A549 treated with Hydrocortisone at 1 μM for 4 hours (cell line): Measurements from ENCODE around the gene MAPRE3. TPM values are rescaled to one million over a fixed set of nuclear protein-coding genes. Genes with fewer than 3 reads are reported as not detected.

Source experiments
- total RNA-seq: library from RNA; stranded (reverse); fragments of 200-300 nt; extraction: Qiagen RNA extraction; gene quantifications from 5 replicates; pipeline ENCODE4 v1.2.3, GENCODE V29; 2022

The MAPRE3 gene
- total RNA-seq = 9.6 to 11.9 TPM (median 11.1 TPM) in 5 replicates

GRCh38 chr2:26970244-26970927 lies at the start of gene MAPRE3:
Gene MAPRE3 (plus strand): TSS chr2:26970637. CDS start chr2:27022219, 51,582 bp downstream.

GRCh38 chr2:27032495-27033252 lies 62.2 kb downstream of the MAPRE3 start, which contains the start of gene TMEM214:
Gene TMEM214 (plus strand): TSS chr2:27032965. CDS start chr2:27033016, 51 bp downstream.

DNA sequence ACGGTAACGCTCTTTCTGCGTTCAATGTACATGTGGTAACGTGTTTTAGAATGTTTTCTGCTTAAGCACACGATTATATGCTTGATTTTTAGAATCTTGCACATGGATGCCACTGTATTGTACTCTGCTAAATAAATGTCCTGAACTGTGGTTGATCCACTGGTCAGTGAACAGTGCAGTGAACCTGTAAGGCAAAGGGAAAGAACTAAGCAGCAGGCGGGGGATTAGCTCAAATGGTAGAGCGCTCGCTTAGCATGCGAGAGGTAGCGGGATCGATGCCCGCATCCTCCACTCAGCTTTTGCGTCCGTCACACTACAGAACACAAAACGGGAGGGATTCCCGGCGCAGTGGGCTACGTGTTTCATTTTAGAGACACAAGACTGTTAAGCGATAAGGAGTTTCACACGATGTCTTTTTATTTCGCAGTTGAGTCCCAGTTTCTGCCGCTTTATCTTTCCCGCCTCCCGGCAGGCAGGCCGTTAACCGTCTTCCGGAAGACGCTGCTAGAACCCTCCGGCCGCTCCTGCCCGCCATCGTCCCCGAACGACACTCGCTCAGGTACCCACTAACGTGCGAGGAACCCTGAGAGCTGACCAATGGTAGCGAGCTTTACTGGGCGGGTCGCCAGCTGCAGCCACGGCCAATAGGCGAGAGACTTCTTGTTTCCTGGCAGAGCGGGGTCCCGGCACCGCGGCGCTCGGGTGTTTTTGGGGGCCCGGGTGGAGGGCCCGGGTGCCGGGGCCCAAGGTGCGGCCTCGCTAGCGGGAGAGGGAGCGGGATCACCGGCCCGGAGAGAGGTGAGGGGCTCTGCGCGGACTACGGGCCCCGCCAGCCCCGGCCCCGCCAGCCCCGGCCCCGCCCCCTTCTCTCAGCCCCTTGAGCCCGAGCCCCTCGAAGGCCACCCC lies 80.8 kb downstream of the MAPRE3 start, which contains the start of gene AGBL5:
TSS of gene AGBL5 (plus strand) at position 673 of the 906 bp plus-strand sequence. CDS start 1,291 bp downstream, outside the sequence.

DNA sequence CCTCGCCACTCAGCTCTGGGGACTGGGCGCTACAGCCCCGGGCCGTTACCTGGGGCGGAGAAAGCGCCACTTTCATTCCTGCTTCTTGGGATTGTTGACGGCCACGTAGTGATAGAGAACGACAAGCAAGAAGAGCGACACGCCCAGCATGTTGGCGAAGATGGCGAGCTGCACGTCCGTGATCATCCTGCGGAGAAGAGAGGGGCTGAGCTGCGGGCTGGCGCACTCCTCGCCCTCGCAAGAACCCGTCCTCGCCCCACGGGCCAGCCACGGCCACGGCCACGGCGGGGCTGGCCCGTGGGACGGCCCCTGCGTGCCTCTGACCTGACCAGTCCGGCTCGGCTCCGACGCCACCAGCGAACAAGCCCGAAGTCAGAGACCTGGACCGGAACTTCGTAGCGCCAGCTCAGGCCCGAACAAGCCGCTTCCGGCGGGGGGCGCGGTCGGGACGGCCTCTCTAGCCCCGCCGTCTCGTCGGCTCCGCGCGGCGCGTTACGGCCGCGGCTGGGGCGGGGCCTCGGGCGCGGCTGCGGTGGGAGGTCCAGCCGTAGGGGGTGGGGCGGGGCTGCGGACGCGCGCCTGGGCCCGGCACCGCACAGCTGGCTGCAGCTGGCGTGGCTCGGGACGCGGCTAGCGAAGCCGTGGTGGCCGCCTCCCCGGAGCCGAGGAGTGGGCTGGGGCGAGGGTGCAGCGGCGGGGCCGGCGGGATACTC lies 101.0 kb downstream of the MAPRE3 start, which contains the start of gene OST4:
TSS of gene OST4 (minus strand) at position 378 of the 713 bp plus-strand sequence.

Other genes starting within 250 kb of the MAPRE3 start
- gene SLC35F6, start 206.4 kb upstream of the MAPRE3 start, total RNA-seq = 35.0 to 38.6 TPM (median 37.5 TPM) in 5 replicates
- gene CENPA, start 184.6 kb upstream of the MAPRE3 start, total RNA-seq = 40.8 to 52.2 TPM (median 51.5 TPM) in 5 replicates
- gene DPYSL5, start 122.5 kb upstream of the MAPRE3 start, total RNA-seq = 3.8 to 6.2 TPM (median 5.2 TPM) in 5 replicates
- gene TMEM214, start 62.3 kb downstream of the MAPRE3 start, total RNA-seq = 59.1 to 67.4 TPM (median 64.7 TPM) in 5 replicates
- gene AGBL5, start 81.0 kb downstream of the MAPRE3 start, total RNA-seq = 27.9 to 33.4 TPM (median 30.3 TPM) in 5 replicates
- 505 to 575 TPM (median 551 TPM) in 5 replicates for gene OST4, start 101.0 kb downstream of the MAPRE3 start, total RNA-seq
- gene EMILIN1, start 108.0 kb downstream of the MAPRE3 start, total RNA-seq = 0.32 to 0.55 TPM (median 0.48 TPM) in 5 replicates
- gene KHK, start 116.1 kb downstream of the MAPRE3 start, total RNA-seq = 8.7 to 10.9 TPM (median 9.3 TPM) in 5 replicates
- 6.9 to 8.5 TPM (median 7.6 TPM) in 5 replicates for gene CGREF1, start 148.5 kb downstream of the MAPRE3 start, total RNA-seq
- gene ABHD1, start 153.2 kb downstream of the MAPRE3 start, total RNA-seq = 0.82 to 2.0 TPM (median 1.4 TPM) in 5 replicates
- gene PREB, start 164.0 kb downstream of the MAPRE3 start, total RNA-seq = 50.1 to 64.2 TPM (median 56.2 TPM) in 5 replicates
- not detected in 5 replicates for gene PRR30, start 168.8 kb downstream of the MAPRE3 start, total RNA-seq
- not detected in 5 replicates for gene TCF23, start 178.4 kb downstream of the MAPRE3 start, total RNA-seq
- gene ATRAID, start 241.4 kb downstream of the MAPRE3 start, total RNA-seq = 207 to 223 TPM (median 220 TPM) in 5 replicates
- 57.7 to 83.7 TPM (median 65.2 TPM) in 5 replicates for gene SLC5A6, start 241.6 kb downstream of the MAPRE3 start, total RNA-seq
- 56.9 to 63.5 TPM (median 59.3 TPM) in 5 replicates for gene CAD, start 246.7 kb downstream of the MAPRE3 start, total RNA-seq